GM12872 (cell line): Measurements from ENCODE around the gene ZKSCAN5.

Experiments used
- TF ChIP-seq, protein P1 (sequence below): IDR thresholded peaks from 3 replicates; pipeline ENCODE4 v1.5.1; 2011; ENCODE audit warnings: low read depth, mild to moderate bottlenecking, low read length, moderate library complexity; ENCODE audit not compliant: insufficient read depth

The ZKSCAN5 gene

DNA sequence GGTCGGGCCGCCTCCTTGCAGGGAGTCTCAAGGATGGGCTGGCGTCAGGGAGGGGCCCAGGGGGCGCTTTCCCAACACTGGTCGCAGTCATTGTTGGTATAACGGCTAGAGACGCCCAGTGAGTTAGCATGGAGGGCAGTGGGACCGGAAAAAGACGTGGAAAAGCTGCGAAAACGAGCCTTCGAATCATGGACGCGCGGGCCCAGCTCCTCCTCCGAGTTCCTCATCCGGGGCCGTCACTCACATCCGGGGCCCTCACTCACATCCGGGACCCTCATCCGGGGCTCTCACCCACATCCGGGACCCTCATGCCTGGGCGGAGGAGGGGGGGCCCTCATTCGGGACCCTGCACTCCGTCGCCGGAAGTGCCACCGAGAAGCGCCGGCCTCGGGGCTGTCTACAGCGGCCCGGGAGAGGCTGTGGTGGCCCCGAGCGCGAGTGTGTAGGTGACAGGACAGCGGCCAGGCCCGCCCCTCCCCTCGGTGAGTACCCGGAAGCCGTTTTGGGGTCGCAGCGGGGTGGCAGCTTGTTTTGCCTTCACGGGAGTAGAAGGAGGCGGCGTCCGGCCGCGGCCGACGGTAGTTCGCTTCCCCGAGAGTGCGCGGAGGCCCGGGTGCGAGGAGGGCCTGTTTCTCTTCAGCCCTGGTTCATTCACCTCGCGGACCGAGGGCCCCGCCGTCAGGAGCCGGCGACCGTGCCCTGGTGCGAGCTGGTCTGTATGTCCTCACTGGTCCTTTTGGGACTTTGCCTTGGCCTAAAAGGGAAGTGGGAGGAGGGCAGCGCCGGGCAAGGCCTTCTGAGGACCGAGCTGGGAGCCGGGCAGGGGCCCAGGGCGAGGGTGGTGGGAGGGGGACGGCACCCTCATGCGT is 54.1 kb downstream of the ZKSCAN5 start, which contains the start of gene ZNF655:
Gene ZNF655, plus strand, starts transcription at position 337 of the 869 bp plus-strand sequence. CDS start 1,918 bp downstream, outside the sequence.
- TF ChIP-seq, protein P1, sequence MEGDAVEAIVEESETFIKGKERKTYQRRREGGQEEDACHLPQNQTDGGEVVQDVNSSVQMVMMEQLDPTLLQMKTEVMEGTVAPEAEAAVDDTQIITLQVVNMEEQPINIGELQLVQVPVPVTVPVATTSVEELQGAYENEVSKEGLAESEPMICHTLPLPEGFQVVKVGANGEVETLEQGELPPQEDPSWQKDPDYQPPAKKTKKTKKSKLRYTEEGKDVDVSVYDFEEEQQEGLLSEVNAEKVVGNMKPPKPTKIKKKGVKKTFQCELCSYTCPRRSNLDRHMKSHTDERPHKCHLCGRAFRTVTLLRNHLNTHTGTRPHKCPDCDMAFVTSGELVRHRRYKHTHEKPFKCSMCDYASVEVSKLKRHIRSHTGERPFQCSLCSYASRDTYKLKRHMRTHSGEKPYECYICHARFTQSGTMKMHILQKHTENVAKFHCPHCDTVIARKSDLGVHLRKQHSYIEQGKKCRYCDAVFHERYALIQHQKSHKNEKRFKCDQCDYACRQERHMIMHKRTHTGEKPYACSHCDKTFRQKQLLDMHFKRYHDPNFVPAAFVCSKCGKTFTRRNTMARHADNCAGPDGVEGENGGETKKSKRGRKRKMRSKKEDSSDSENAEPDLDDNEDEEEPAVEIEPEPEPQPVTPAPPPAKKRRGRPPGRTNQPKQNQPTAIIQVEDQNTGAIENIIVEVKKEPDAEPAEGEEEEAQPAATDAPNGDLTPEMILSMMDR: no peak

DNA sequence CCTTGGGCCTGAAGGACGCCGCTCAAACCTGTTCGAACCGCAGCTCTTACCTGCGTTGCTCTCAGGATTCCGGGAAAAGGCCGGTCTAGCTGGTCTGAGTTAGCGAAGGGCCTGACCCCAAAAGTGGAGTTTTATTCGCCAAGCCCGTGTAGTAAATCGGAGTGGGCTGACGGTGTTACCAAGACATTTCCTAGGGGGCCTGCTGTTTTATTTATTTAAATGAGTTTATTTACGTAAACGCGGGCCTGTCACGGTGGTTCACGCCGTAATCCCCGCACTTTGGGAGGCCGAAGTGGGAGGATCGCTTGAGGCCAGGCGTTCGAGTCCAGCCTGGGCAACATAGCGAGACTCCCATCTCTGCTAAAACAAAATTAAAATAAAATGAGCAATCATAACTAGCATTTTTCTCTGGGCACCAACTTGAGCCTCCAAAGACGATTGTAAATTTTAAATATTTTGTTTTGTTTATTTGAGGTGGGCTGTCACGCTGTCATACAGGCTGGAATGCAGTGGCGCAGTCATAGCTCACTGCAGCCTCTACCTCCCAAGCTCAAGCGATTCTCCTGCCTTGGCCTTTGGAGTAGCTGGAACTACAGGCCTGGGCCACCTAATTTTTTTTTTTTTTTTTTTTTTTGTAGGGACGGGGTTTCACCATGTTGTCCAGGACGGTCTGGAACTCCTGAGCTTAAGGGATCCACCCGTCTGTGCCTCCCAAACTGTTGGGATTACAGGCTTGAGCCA is 54.9 kb downstream of the ZKSCAN5 start:
- TF ChIP-seq, protein P1: no peak

DNA sequence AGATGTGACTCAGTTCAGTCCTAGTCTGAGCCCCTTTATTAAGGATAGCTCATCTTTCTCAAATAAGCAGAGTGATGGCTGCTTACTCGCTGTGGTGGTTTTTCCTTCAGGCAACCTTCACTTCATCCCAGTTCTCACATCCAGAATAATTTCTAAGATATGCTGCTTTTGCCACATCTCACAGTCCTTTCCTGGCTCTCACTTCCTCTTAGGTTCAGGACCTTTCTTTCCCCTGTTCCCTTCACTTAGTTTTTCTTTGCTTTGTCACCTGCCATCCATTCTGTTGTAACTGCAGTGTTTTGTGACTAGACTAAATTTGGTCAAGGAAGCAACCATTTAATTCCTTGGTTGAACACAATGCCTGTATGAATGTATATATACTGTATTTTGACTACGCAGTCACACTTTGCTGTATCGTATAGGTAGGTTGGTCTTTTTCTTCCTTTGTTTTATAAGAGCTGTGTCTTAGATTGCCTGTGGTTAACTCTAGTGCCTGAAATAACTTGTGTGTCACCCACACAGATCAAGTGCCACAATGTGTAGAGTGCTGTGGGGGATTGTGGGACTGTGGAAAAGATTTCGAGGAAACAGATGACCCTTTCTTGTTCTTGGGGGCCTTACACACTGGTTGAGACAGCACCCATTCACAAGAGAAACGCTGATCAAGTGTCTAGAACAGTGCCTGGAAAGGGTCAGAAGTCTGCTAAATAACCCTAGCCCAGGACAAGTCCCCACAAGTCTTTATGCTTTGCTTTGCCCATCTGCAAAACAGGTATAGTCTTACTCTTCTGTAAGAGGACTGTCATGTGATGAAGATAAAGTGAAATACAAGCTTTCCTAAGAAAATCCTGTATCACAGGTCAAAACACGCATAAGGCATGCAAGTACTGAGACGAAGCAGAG is 56.6 kb downstream of the ZKSCAN5 start:
- TF ChIP-seq, protein P1: no peak

DNA sequence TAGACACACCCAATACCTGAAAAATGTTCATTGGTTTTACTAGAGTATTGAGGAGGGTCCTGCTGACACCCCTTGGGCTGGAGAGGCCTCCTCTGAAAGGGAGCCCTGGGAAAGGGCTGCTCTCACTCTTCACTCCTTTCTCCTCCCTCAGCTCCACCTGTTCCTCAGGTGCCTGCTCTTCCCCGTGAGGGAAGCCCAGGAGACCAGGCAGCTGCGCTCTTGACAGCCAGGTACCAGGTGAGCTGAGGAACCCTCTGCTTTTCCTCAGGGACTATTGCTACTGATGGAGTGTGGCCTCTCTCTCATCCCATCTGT is 57.2 kb downstream of the ZKSCAN5 start:
- TF ChIP-seq, protein P1: no peak

DNA sequence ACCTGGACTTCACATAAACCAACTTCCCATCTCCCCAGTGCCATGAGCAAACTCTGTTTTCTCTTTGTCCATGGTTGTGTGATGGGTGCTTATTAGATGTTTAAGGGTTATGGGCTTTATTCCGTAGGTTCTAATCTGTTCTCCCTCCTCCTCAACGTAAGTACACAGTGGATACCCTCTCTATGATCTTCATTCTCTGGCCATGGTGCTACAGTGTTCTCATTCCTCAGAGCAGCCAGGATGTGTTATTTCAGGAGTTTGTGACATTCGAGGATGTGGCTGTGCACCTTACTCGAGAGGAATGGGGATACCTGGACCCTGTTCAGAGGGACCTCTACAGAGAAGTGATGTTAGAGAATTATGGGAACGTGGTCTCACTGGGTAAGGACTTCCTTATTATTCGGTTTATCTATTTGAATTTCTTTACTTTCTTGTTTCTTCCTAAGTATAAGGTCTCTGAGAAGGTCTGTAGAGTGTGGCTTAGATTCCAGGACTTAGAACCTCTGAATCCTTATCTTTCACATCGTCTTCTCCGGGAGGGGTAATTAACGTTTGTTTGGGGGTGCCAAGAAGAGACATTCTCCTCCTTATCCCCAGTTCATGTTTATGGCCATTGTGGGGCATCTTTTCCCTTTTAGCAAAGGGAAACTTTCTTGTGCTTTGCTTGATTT is 57.8 kb downstream of the ZKSCAN5 start:
- TF ChIP-seq, protein P1: no peak

DNA sequence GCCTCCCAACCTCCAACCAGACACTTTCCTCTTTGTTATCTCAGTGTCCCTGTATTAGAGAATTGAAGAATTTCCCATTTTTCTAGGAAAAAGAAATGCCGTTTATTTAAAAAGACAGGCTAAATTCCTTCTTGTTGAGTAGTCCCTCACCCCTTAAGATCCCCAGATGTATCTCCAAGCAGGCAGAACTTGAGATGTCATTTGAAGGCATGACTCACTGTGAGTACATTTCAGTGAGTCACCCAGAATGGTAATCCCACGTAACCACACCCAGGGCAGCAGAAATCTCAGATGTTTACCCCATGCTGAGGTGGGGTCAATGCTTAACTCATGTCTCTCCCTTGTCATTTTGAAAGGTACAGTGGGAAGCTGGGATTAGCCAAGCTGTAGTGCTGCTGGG is 58.4 kb downstream of the ZKSCAN5 start:
- TF ChIP-seq, protein P1: no peak
